Activated naive CD4-positive, alpha-beta T cell treated with anti-CD3 and anti-CD28 coated beads, Interleukin-2, amount 50 U/mL, for 16 hours (primary cell): ENCODE results near the gene GABBR2.
"Not testable (repeated sequence)": the region's sequence is repeated elsewhere in the genome, so short reads cannot be mapped to it uniquely, and the experiment has no call there.

Source experiments
- DNase-seq: peaks from one replicate; pipeline ENCODE4 v3.0.0-alpha.2; 2020

Gene GABBR2

DNA sequence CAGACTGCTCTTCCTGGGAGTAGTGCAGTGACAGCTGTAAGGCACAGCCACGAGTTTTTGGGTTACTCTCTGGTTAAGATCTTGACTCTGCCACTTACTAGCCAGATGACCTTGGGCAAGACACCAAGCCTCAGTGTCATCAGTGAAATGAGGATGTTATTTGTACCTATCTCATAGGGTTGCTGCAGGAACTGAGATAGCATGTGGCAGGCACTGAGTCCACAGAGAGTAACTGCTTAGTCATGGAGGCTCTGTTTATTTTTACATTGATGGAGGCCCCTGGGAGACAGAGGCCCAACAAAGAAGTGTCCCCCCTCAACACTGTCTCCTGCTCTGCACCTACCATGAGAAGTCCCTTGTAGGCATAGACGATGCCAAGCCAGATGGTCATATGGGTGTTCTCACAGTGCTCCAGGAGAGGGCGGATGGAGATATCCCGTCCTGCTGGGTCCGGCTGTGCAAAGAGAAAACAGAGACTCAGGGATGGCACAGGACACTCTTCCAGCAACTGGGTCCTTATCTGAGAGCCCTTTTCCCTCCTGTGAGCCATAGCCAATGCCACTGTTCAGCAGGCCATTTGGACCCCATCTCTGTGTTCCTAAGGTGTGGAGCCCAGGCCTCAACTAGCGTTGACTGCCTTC is 397.9 kb downstream of the GABBR2 start:
- no peak for DNase-seq

DNA sequence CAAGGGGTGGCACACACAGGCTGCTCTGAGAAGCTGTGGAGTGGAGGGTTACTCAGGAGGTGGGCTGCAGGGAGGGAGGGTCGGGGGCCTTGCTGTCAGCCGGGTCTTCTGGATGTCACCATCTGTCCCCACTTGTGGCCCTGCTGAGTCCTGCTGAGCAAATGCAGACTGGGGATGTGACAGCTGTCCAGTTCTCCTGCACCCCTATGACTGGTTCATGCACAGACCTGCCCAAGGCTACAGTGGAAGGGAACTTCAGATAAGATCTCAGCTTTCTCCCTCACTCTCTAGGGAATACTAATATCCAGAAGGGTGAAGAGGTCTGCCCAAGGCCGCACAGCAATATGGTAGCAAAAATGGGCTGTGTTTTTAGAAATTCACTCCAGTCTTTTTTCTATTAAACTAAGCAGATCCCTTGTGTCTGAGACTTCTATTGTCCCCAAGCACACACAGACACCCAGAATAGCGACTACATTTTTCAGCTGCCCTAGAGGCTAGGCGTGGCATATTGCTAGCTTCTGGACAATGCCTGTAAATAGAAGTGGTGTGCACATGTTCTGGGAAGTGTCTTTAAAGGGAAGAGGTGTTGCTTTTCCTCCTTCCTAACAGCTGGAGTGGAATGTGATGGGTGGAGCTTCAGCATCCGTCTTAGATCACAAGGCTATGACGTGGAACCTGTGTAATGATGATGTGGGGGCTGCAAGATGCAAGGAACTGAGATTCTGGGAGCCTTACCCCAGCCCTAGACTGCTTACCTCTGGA is 402.2 kb downstream of the GABBR2 start:
- DNase-seq, result no peak

DNA sequence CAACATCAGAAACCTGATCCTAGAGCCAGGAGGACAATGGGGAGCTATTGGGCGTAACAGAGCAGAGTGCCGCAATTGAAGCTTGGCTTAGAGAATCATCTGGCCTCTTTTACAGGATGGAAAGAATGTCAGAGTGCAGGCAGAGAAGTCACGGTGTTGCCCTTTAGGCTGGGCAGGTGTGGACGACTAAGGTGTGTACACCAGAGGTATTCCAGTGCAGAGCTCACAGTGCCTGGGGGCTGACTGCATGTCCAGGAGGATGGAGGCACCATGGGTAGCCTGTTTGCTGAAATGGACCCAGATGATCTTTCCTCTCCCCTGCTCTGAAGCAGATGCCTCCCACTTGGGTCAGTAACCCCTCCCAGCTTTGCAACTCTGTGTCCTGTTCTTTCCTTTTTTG is 404.4 kb downstream of the GABBR2 start:
- DNase-seq, result no peak

DNA sequence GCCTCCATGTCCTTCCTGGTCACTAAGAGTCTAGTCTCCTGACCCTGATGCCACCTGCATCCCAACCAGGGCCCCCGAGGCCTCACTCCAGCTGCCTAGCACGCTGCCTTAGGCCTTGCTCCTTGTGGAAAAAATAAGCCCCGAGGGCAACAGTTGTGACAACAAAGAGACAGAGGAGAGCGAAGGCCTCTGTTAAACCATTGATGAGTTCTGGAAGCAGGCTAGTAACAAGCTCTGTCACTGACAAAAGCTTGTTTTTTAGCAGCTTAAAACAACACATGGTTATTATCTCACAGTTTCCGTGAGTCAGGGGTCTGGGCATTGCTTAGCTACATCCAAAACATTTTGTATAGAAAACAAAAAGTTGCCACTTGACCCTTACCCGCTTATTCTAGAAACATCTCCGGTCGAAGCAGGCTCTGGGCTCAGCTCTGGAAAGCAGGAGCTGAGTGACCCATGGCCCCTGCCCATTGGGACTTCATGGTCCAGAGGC is 405.1 kb downstream of the GABBR2 start:
- no peak for DNase-seq

DNA sequence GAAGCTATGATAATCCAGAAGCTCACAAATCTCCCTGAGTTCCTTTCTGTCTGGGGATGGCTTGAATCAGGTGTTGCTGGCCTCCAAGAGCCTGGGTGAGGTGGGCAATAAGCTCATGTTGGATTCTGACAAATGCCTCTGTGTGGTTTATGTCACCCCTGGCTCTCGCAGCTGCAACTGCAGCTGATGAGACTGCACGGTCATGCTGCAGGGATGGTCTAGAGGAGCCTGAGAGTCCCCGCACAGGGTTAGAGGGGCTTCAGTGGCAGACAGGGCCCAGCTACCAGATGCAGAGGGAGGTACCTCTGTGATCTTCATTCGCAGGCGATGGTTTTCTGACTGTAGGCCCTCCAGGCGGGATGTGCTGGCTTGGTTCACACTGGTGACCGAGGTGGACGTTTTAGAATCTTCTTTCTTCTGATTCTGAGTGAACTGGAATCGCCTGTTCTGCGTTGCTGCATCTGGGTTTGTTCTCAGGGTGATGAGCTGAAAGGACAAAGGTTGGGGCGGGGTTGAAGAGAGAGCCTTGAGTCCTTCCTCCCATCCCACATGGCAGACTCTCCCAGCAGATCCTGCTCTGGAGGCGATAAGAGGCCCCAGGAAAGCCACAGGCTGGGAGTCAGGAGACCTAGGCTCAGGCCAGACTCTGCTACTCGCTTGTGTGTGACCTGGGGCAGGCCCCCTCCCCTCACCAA is 405.6 kb downstream of the GABBR2 start:
- no peak for DNase-seq

DNA sequence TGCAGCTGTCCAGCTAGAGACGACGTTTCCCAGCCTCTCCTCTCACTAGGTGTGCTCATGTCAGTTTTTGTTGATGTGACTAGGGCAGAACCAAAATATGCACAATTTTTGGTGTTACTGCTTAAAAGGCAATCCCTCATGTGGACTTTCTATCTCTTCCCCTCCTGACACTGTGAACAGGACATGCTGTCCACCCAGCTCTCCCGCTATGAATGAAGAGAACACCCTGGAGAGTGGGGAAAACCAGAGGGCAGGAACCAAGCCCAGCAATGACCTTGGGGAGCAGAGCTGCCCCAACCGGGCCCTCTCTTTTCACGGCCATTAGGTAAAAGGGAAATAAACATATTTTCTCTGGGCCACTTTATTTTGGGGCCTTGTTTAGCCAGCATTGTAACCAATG is 406.6 kb downstream of the GABBR2 start:
- no peak for DNase-seq

DNA sequence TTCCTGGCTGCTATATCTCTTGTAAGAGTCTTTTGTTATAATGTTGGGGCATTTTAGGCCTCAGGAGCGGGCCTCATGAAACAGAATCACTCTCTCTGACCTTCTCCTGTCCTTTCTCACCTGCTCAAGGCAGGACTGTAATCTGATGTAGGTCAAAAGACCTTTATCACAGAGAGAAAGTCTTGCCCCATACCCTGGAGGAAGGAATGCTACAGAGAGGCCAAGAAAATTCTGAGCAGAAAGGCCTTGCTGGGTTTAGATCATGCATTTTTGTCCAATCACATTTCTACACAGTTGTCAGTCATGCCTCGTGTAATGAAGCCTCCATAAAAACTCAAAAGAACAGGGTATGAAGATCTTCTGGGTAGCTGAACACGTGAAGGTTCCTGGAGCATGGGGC is 408.1 kb downstream of the GABBR2 start:
- no peak for DNase-seq

DNA sequence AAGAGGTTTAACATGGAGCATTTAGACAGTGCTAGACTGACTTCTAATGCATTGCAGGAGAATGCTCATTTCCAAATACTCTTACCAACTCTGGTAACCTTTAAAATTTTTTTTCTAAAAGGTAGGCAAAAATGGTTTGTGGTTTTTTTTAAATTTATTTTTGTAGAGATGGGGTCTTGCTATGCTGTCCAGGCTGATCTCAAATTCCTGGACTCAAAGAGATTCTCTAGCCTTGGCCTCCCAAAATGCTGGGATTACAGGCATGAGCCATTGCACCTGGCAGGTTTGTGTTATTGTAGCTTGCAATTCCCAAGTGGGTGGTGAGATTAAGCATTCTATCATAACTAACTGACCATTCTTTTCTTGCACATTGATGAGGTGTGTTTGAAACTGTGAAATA is 410.3 kb downstream of the GABBR2 start:
- no peak for DNase-seq

DNA sequence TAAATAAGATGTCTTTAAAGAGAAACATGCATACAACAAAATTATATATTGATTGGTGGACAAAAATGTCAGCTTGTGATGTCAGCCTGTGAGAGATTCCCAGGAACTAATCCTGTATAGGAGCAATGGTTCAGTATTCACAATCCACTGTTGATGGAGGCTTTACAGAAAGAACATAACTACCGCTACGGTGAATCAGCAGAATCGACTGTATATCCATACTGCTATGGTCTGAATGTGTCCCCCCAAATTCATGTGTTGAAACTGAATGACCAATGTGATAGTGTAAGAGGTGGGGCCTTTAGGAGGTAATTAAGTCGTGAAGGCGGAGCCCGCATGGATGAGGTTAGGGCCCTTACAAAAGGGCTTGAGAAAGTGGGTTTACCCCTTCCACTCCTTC is 412.9 kb downstream of the GABBR2 start:
- no peak for DNase-seq

DNA sequence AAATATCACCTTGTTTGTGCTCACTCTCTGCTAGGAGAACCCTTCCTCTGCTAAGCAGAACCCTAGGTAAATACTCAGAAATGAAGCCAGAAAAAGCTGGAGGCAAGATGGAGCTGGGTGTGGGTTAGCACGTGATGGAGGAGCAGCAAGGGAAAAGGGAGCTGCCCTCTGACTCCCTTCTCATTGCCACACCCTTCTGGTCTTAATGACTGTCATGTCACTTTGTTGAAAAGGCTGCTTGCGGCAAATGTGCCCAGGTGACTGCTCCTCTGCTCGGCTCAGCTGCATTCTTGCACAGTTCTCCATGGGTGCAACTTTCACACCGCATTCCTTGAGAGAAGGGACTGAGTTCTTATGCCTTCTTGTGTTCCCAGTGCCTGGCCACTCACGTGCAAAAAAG is 416.9 kb downstream of the GABBR2 start:
- DNase-seq, result no peak

DNA sequence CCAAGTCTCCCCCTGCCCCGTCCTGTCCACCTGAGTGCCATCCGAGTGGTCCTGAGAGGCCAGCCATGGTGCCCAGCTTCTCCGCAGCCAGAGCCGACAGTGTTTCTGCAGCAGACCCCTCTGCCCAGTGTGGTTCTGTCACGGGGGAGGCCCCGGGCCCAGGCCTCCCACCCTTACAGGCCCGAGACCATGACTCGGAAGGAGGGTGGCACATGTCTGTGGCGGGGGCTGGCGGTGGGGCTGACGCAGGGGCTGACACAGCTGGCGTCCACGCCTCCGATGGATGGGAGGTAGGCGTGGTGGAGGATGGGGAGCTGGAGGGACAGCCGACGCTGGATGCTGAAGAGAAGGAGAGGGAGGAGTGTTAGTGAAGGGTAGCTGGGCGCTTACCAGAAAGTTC is 418.3 kb downstream of the GABBR2 start:
- no peak for DNase-seq

DNA sequence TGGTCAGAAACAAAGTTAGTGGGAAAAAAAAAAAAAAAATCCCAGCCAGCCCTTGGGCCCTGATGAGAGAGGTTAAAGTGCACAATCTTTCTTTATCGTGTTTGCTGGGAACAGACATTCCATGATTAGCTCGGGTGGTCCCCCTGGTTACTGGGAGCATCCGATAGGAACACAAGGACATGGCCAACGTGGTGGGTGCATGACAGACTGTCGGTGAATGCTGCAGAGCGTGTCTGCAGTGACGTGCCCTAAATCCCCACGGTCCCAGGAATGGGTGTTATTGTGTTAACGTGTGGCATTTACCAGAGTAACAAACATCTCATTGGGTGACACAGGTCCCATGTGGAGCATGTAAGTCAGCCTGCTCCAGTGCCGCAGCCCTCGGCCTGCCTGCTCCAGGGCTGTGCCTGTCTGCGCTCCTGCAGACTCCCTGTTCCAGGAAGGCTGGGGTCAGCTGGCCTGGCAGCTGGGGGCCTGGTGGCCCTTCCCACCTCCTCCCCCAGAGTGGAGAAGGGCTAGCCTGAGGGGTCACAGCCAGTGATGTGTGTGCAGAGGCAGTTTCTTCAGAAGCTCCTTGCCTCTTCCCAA is 419.0 kb downstream of the GABBR2 start:
- DNase-seq, result no peak

DNA sequence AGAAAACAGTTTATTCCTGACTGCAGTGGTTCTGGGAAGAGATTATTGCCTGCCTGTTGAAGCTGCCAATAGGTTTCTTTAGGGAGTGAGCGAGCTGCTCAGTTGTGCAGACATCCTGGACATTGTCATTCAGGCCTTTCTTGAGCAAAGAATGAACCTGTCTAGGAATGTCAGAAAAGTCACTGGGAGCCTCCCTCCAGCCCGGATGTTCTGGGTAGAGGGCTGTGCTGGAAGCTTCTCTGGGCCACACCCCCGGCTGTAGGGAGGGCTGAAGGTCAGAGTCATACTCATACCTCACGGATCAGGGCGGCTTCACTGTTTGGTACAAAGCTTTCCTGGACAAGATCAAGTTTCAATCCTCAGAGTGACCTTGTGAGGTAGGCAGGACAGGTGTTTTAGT is 419.9 kb downstream of the GABBR2 start:
- DNase-seq, result no peak

DNA sequence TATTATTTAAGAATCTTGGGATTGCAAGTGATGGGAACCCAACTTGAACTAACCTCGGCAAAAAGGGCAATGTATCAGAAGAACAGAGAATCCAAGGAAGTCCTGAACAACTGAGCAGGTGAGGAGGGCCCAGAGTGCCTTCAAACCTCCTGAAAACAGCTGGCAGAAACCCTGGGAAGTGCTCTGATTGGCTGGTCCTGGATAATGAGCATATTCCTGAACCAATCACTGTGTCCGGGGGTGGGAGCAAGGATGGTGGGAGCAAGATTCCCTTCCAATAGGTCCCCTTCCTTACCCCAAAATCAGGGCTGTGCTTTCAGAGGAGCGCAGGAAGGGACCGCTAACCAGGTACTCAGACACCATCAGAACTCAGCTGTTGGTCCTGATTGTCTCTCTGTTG is 421.4 kb downstream of the GABBR2 start:
- no peak for DNase-seq

DNA sequence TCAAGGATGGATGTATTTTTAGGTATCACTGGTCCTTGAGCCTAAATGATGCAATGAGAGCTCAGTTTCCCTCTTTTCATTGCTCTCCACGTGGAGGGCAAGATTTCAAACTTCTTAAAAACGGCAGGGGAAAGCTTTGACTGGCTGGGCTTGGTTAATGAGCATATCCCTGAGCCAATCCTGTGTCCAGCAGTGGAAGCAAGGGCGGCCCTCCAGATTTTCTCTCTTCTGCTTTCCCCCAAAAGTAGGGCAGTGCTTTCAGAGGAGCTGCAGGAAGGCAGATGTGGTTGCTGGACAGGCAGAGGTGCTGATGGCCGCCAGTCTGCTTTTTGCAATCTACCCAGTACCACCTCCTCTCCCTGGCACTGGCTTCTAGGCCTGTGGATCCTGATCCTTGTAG is 423.3 kb downstream of the GABBR2 start:
- DNase-seq, result no peak

DNA sequence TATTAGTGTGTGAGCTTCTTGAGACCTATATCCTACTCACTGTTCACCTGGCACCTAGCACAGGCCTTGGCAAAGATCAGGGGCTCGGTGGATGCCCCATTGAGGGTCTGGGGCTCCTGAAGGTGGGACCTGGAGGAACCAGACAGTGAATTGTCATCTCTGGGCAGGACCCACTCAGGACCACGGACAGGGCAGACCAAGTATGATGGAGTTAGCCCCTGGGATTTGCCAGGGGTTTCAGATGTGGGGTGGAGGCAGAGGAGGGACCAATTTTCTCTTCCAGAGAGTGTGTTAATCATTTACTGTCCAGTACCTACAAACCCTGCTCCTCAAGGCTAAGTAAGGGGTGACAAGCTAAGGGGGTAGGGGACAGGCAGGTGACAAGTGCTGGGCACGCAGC is 424.0 kb downstream of the GABBR2 start:
- DNase-seq, result no peak

DNA sequence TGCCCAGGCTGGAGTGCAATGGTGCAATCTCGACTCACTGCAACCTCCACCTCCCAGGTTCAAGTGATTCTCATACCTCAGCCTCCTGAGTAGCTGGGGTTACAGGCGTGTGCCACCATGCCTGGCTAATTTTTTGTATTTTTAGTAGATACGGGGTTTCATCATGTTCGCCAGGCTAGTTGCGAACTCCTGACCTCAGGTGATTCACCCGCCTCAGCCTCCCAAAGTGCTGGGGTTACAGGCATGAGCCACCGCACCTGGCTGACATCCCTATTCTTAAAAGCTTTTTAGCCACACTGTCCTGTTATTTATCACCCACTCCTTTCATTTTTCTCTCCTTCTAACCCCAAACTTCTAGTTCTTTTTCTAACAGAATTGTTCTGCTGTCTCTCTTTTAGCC is 425.6 kb downstream of the GABBR2 start:
- DNase-seq, result not testable (repeated sequence)

DNA sequence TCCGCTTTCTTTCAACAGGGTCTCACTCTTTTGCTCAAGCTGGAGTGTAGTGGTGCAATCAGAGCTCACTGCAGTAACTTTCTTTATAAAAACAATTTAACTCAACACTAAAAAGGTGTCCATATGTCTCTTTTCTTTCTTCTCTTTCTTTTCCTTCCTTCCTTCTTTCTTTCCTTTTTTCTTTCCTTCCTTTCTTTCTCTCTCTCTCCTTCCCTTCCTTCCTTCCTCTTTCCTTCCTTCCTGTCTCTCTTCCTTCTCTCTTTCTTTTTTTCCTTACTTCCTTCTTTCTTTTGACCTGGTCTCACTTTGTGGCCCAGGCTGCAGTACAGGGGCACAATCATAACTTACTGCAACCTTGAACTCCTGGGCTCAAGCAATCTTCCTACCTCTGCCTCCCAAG is 427.5 kb downstream of the GABBR2 start:
- DNase-seq, result no peak

DNA sequence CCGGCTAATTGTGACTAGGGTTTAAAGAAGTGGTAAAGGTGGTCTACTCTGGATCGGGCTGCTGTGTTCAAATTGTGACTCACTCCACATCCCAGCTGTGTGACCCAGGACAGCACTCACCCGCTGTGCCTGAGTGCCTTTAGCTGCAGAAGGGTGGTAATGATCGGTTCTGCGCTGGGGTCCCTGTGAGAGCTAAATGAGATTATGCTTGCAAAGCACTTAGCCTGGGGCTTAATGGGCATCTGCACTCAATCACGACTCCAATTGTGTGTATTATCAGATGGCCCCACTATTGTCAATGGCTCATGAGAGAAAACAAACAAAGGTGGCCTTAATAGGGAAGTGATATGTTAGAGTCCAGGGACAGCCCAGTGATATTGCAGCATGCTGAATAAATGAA is 428.2 kb downstream of the GABBR2 start:
- no peak for DNase-seq

DNA sequence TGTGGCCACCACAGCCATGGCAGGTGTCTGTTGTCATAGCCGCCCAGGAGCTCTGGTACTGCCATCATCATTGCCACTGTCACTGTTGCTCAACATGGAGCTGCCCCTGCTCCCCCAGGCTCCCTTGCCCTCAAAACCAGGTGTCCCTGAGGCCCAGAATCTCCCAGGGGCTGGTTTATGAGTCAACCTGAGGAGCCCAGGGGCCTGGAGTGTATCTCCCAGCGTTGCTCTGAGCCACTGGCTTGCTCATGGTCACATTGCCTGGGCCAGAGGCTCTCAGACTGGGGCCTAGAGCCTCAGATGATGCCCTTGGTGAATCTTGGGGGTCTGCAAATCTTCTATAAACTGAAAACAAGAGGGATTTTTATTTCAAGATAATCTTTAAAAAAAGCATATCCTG is 428.6 kb downstream of the GABBR2 start:
- DNase-seq, result no peak

DNA sequence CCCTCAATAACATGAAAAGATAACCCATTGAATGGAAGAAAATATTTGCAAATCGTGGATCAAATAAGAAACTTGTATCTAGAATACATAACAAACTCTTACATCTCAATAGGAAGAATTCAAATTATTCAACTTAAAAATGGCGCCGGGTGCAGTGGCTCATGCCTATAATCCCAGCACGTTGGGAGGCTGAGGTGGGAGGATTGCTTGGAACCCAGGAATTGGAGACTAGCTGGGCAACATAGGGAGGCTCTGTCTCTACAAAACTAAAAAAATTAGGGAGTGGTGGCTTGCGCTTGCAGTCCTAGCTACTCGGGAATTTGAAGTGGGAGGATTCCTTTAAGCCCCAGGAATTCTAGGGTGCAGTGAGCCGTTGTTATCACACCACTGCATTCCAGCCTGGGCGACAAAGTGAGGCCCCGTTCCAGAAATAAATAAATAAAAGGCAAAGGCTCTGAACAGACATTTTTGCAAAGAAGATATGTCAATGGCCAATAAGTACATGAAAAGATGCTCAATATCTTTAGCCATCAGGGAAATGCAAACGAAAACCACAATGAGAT is 431.7 kb downstream of the GABBR2 start:
- no peak for DNase-seq

DNA sequence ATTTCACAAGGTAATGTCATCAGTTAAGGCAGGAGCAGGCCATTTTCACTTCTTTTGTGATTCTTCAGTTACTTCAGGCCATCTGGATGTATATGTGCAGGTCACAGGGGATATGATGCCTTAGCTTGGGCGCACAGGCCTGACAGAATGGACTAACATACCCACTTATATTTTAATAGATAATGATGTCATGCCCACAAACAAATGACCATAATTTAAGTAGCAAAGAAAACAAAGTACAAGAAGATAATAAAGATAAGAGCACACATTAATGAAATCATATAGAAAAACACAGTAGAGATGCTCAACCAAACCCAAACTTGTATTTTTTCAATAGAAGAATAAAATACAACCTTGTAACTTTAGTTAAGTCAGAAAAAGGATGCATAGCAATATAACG is 433.6 kb downstream of the GABBR2 start:
- DNase-seq, result no peak

DNA sequence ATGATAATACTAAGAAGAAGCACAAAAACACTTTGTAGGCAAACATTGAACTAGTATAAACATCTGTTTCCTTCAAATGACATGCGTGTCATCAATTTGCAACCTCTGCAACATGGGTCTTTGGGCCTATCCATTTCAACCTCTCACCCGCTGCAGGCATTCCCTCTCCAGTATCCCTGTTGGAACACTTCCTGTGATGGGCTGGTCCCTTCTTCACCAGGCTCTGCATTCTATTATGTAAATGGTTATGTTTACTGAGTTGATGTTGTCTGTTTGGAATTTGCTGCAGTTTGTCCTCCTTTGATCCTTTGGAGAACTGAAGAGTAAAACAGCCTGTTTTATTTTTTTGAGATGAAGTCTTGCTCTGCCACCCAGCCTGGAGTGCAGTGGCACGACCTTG is 436.7 kb downstream of the GABBR2 start:
- DNase-seq, result no peak
